ENCODE measurements around the gene NELL2. TPM values are rescaled to one million over a fixed set of nuclear protein-coding genes. Genes with fewer than 3 reads are reported as not detected.

The NELL2 gene
- total RNA-seq, 1 experiment from 2014 or later: 32.7 TPM

- H3K36me3 Mint-ChIP-seq (ENCODE audit: insufficient read depth in 1 of 3, low read depth in 3 of 3): peaks cover 0 to 14% (median 4%) of the 10 kb centered on the region in 3 experiments; a peak in 5 of 7 replicates
These were observed 371.3 kb downstream of the NELL2 start for GRCh38 chr12:44504799-44505198.

More at GRCh38 chr12:44504799-44505198, 371.3 kb downstream of the NELL2 start:
- no peak overlapping the region for H3K4me2 ChIP-seq (ENCODE audit: insufficient read depth, insufficient read length, low read length)
- no peak overlapping the region for H4K8ac ChIP-seq (replicated peaks; ENCODE audit: insufficient read length, low read depth, low read length)
- DNase-seq: no peak
- no peak overlapping the region for H2BK5ac ChIP-seq (ENCODE audit: insufficient read length, low read length)
- H3K79me1 ChIP-seq (ENCODE audit: insufficient read depth, low read depth, low read length, poor library complexity, severe bottlenecking): no peaks in the 10 kb centered on the region
- H4K5ac ChIP-seq (ENCODE audit: insufficient read length, low read depth, low read length): no peak overlapping the region
- H3K79me2 ChIP-seq (ENCODE audit: insufficient read depth, low read length): no peaks in the 10 kb centered on the region
- Mint-ChIP-seq H3K27me3 (ENCODE audit: low read depth) (no peaks in the 10 kb centered on the region), H3K4me1 (peaks cover 4 to 5% of the 10 kb centered on the region in 2 experiments), H3K27ac (no peak overlapping the region; a peak in 1 of 7 replicates), H3K9me3 (peaks cover 3 to 13% of the 10 kb centered on the region in 2 experiments; a peak in 3 of 5 replicates), H3K4me3 (no peak overlapping the region)
- H3T11ph ChIP-seq (ENCODE audit: low read length): no peak overlapping the region
- H3K4me1 ChIP-seq (ENCODE audit: insufficient read depth, low read length): no peaks in the 10 kb centered on the region
- no peak overlapping the region for H3K56ac ChIP-seq (ENCODE audit: insufficient read length, low read depth, low read length)
- H2BK12ac ChIP-seq (ENCODE audit: insufficient read length, low read depth, low read length): no peak overlapping the region
- H2BK15ac ChIP-seq (ENCODE audit: low read depth, low read length): no peak overlapping the region
- TF ChIP-seq CTCF (conservative IDR thresholded peaks at IDR 0.05): no peak
- no peak overlapping the region for H3K14ac ChIP-seq (ENCODE audit: insufficient read depth, low read length)
- no peak overlapping the region for H4K91ac ChIP-seq (ENCODE audit: insufficient read length, low read depth, low read length)
- no peak overlapping the region for H2BK120ac ChIP-seq (ENCODE audit: low read depth, low read length, poor library complexity, severe bottlenecking)
- no peaks in the 10 kb centered on the region for H3K9me3 ChIP-seq (ENCODE audit: control insufficient read depth, low read depth, low read length)
- no peak overlapping the region for H3K4ac ChIP-seq (ENCODE audit: low read depth, low read length)
- H2BK20ac ChIP-seq (ENCODE audit: low read depth, low read length, poor library complexity, severe bottlenecking): no peak overlapping the region
- H3K27ac ChIP-seq (ENCODE audit: insufficient read length, low read depth, low read length): no peak overlapping the region
- no peaks in the 10 kb centered on the region for H3K27me3 ChIP-seq (ENCODE audit: insufficient read depth, low read length)
- H2AFZ ChIP-seq (ENCODE audit: low read length): no peak overlapping the region
- H3K23ac ChIP-seq (ENCODE audit: insufficient read length, low read depth, low read length): no peak overlapping the region
- H2AK5ac ChIP-seq (ENCODE audit: insufficient read length, low read length): no peak overlapping the region
- H4K20me1 ChIP-seq (ENCODE audit: control insufficient read depth, insufficient read depth, insufficient read length): no peaks in the 10 kb centered on the region
- no peaks in the 10 kb centered on the region for H3K23me2 ChIP-seq (ENCODE audit: insufficient read length, low read depth, low read length, poor library complexity, severe bottlenecking)
- H3K9ac ChIP-seq (ENCODE audit: extremely low read depth, insufficient read length, low read length): no peak overlapping the region
- H3K18ac ChIP-seq (ENCODE audit: insufficient read length, low read depth, low read length): no peak overlapping the region

Data from H9 (cell line).